HCT116 (cell line): ENCODE results near the gene NUP133. TPM values are rescaled to one million over a fixed set of nuclear protein-coding genes. Genes with fewer than 3 reads are reported as not detected.

Experiments
- ATAC-seq: fragments of 200-7000 bp; cut with Tn5 transposase; 2 replicates; pipeline ENCODE4 v1.9.1; 2020; ENCODE audit warnings: mild to moderate bottlenecking, moderate library complexity
- BruUV-seq: library from RNA; stranded (reverse); fragments of 400-500 nt; replicated peaks from 2 replicates; lab custom pipeline; 2021; lab: Mats Ljungman, UMichigan
- CTCF ChIA-PET: fragments of 300-600 bp; sonication (Branson Sonifier 250); formaldehyde crosslinking; loops from one replicate; lab custom pipeline; 2021; ENCODE audit warnings: antibody characterized with exemption; lab: Charles Lee
- POLR2A ChIA-PET: fragments of 300-600, 350-600 bp; sonication (Branson Sonifier 250); formaldehyde crosslinking; loops from one replicate; lab custom pipeline; 2021; ENCODE audit warnings: antibody characterized with exemption; lab: Charles Lee
- RAD21 ChIA-PET, 2 experiments: fragments of 300-600 bp; sonication (Branson Sonifier 250); formaldehyde crosslinking; loops; one replicate each; lab custom pipeline; 2023; ENCODE audit warnings: low total read pairs in 2 of 2; ENCODE audit not compliant: uncharacterized antibody in 2 of 2, unreplicated experiment in 2 of 2, low non-redundant PET in 1 of 2; lab: Charles Lee
- DNase-seq: peaks from one replicate; pipeline ENCODE4 v3.0.0-alpha.2; 2010; ENCODE audit warnings: low read depth, low spot score
- H2AFZ ChIP-seq: fragments of 200-600 bp; shearing (Covaris generic), sonication (generic); 2 replicates; pipeline ENCODE4 v1.6.1; 2017; ENCODE audit warnings: low read depth, mixed run types, mixed read lengths, antibody characterized with exemption, low read length; ENCODE audit not compliant: poor library complexity, severe bottlenecking
- H3K27ac ChIP-seq: 2 replicates; pipeline ENCODE4 v1.5.1; 2012; ENCODE audit warnings: low read depth, low read length
- H3K27me3 ChIP-seq: fragments of 200-600 bp; sonication (generic); 2 replicates; pipeline ENCODE4 v1.6.1; 2016; ENCODE audit warnings: mixed run types, low read length, mixed read lengths; ENCODE audit not compliant: insufficient read depth
- H3K36me3 ChIP-seq, 2 experiments: fragments of 200-500 bp in 1 of 2; fragments of 200-600 bp in 1 of 2; sonication (Bioruptor generic) in 1 of 2; sonication (generic) in 1 of 2; 2 replicates each; pipeline versions ENCODE4 v1.5.1 to v1.6.1; 2014 to 2016; ENCODE audit warnings: low read length in 2 of 2, inconsistent platforms in 1 of 2, mixed read lengths in 1 of 2, mixed run types in 1 of 2; ENCODE audit not compliant: insufficient read depth in 2 of 2, control insufficient read depth in 1 of 2
- H3K4me1 ChIP-seq, 2 experiments: fragments of 200-600 bp in 1 of 2; sonication (generic) in 1 of 2; 2 replicates each; pipeline versions ENCODE4 v1.5.1 to v1.6.1; 2012 to 2017; ENCODE audit warnings: low read length in 2 of 2, inconsistent platforms in 1 of 2, mild to moderate bottlenecking in 1 of 2, mixed read lengths in 1 of 2, mixed run types in 1 of 2, moderate library complexity in 1 of 2; ENCODE audit not compliant: insufficient read depth in 2 of 2, control insufficient read depth in 1 of 2
- H3K4me2 ChIP-seq: fragments of 200-600 bp; sonication (generic); 2 replicates; pipeline ENCODE4 v1.6.1; 2017; ENCODE audit warnings: mixed run types, low read length, mixed read lengths
- H3K4me3 ChIP-seq, 2 experiments: fragments of 200-600 bp in 1 of 2; sonication (generic) in 1 of 2; replicated peaks in 1 of 2; 2 replicates each; pipeline ENCODE4 v1.5.1; 2011 to 2016; ENCODE audit warnings: low read length in 2 of 2, control low read depth in 1 of 2, low read depth in 1 of 2, mild to moderate bottlenecking in 1 of 2, mixed read lengths in 1 of 2, mixed run types in 1 of 2
- H3K79me2 ChIP-seq: fragments of 200-600 bp; sonication (generic); 2 replicates; pipeline ENCODE4 v1.6.1; 2017; ENCODE audit warnings: mild to moderate bottlenecking, mixed run types, low read length, moderate library complexity, mixed read lengths; ENCODE audit not compliant: insufficient read depth
- H3K9ac ChIP-seq: fragments of 200-600 bp; sonication (generic); 2 replicates; pipeline ENCODE4 v1.6.1; 2016; ENCODE audit warnings: low read length, mixed read lengths
- H3K9me2 ChIP-seq: fragments of 200-600 bp; sonication (generic), shearing (Covaris generic); 2 replicates; pipeline ENCODE4 v1.6.1; 2017; ENCODE audit warnings: mixed run types, mild to moderate bottlenecking, moderate library complexity; ENCODE audit not compliant: insufficient read depth
- H3K9me3 ChIP-seq, 2 experiments: fragments of 200-500 bp in 1 of 2; fragments of 200-600 bp in 1 of 2; sonication (Bioruptor generic) in 1 of 2; sonication (generic) in 1 of 2; 2 replicates each; pipeline ENCODE4 v1.6.1; 2014 to 2017; ENCODE audit warnings: low read length in 2 of 2, mixed read lengths in 2 of 2, inconsistent platforms in 1 of 2, low read depth in 1 of 2, mild to moderate bottlenecking in 1 of 2, mixed run types in 1 of 2, moderate library complexity in 1 of 2; ENCODE audit not compliant: control insufficient read depth in 1 of 2, insufficient read depth in 1 of 2
- H4K20me1 ChIP-seq: fragments of 200-600 bp; sonication (generic), shearing (Covaris generic); 2 replicates; pipeline ENCODE4 v1.6.1; 2017; ENCODE audit warnings: mixed run types, mild to moderate bottlenecking, moderate library complexity; ENCODE audit not compliant: insufficient read depth
- EZH2phosphoT487 ChIP-seq: fragments of 200-600 bp; IDR thresholded peaks from 2 replicates; pipeline ENCODE4 v1.6.1; 2018; ENCODE audit warnings: antibody characterized with exemption, borderline replicate concordance
- RAD21 ChIP-seq: IDR thresholded peaks from 2 replicates; pipeline ENCODE4 v1.6.1; 2012; ENCODE audit warnings: low read depth, mild to moderate bottlenecking
- SP1 ChIP-seq: IDR thresholded peaks from 2 replicates; pipeline ENCODE4 v1.6.1; 2012; ENCODE audit warnings: low read depth
- YY1 ChIP-seq: IDR thresholded peaks from 2 replicates; pipeline ENCODE4 v1.6.1; 2011; ENCODE audit warnings: low read length, low read depth, moderate library complexity, mild to moderate bottlenecking; ENCODE audit not compliant: insufficient replicate concordance; ENCODE audit errors: extremely low read depth
- intact Hi-C: fragments of 100-400 bp; cut with micrococcal nuclease; formaldehyde crosslinking; loops from 2 replicates; pipeline ENCODE4 v1.10.0; 2022
- total RNA-seq: library from RNA; stranded (reverse); gene quantifications from one replicate; pipeline ENCODE4 v1.2.1, GENCODE V29; 2021; ENCODE audit not compliant: unreplicated experiment

NUP133 gene
- total RNA-seq, 1 experiment from 2014 or later, result 52.5 TPM

- BruUV-seq, result no TSS peak
- no peak overlapping the region for H3K4me2 ChIP-seq
These were observed 75.2 kb downstream of the NUP133 start for GRCh38 chr1:229432905-229433304.

GRCh38 chr1:229432116-229432461 lies 76.1 kb downstream of the NUP133 start:
- no peaks in the 10 kb centered on the region for H3K4me1 ChIP-seq
- H3K36me3 ChIP-seq, result no peaks in the 10 kb centered on the region
- POLR2A ChIA-PET, result no interaction called here
- H3K27me3 ChIP-seq, result 0 out of 2 replicates have a peak, but pooled peaks cover 3% of the 10 kb centered on the region
- no peak overlapping the region for H3K4me3 ChIP-seq
- CTCF ChIA-PET, result no interaction called here
- intact Hi-C loops, result no loop called here
- no peaks in the 10 kb centered on the region for H4K20me1 ChIP-seq
- ATAC-seq (no peak), DNase-seq (no peak)
- no TSS peak for BruUV-seq
- H2AFZ ChIP-seq, result no peak overlapping the region
- H3K9ac ChIP-seq, result no peak overlapping the region
- no peaks in the 10 kb centered on the region for H3K9me3 ChIP-seq
- H3K4me2 ChIP-seq, result no peak overlapping the region
- H3K9me2 ChIP-seq, result no peaks in the 10 kb centered on the region
- no peak overlapping the region for H3K27ac ChIP-seq
- TF ChIP-seq RAD21, result no peak
- TF ChIP-seq YY1, result no peak
- no peak for TF ChIP-seq EZH2phosphoT487
- RAD21 ChIA-PET, result no interaction called here
- no peaks in the 10 kb centered on the region for H3K79me2 ChIP-seq

More at GRCh38 chr1:229432905-229433304, 75.2 kb downstream of the NUP133 start:
- no peak for TF ChIP-seq SP1
- no peaks in the 10 kb centered on the region for H3K36me3 ChIP-seq
- H3K9me2 ChIP-seq, result no peaks in the 10 kb centered on the region
- intact Hi-C loops, result no loop called here
- H3K79me2 ChIP-seq, result no peaks in the 10 kb centered on the region
- CTCF ChIA-PET, result no interaction called here
- no peak overlapping the region for H3K9ac ChIP-seq
- H4K20me1 ChIP-seq, result no peaks in the 10 kb centered on the region
- RAD21 ChIA-PET, result no interaction called here
- ATAC-seq, result no peak
- no peaks in the 10 kb centered on the region for H3K4me1 ChIP-seq
- DNase-seq, result no peak
- no peak overlapping the region for H3K27ac ChIP-seq
- no peaks in the 10 kb centered on the region for H3K9me3 ChIP-seq
- POLR2A ChIA-PET, result no interaction called here
- no peak overlapping the region for H2AFZ ChIP-seq
- no peak overlapping the region for H3K4me3 ChIP-seq
- no peaks in the 10 kb centered on the region for H3K27me3 ChIP-seq
